OCI-M1 (cell line): ENCODE measurements around the gene OMG.
"Not testable (repeated sequence)": the region's sequence is repeated elsewhere in the genome, so short reads cannot be mapped to it uniquely, and the experiment has no call there.

ENCODE experiments used
- DNase-seq: peaks from one replicate; lab custom pipeline; 2025; lab: John Stamatoyannopoulos, UW

OMG gene

GRCh38 chr17:31262923-31263322 is 34.1 kb downstream of the OMG start:
- DNase-seq, result not testable (repeated sequence)

GRCh38 chr17:31261601-31262000 is 35.4 kb downstream of the OMG start:
- DNase-seq, result no peak

GRCh38 chr17:31260151-31260550 is 36.9 kb downstream of the OMG start:
- DNase-seq, result no peak

- no peak for DNase-seq
Measured at GRCh38 chr17:31256936-31257335, 40.1 kb downstream of the OMG start.

- DNase-seq, result no peak
Measured at GRCh38 chr17:31254654-31255053, 42.4 kb downstream of the OMG start.

GRCh38 chr17:31252741-31253140 is 44.3 kb downstream of the OMG start:
- no peak for DNase-seq

- DNase-seq, result no peak
Measured at GRCh38 chr17:31251970-31252328, 45.1 kb downstream of the OMG start.

GRCh38 chr17:31251105-31251969 is 45.7 kb downstream of the OMG start:
- DNase-seq, result no peak

- no peak for DNase-seq
Measured at GRCh38 chr17:31250229-31250628, 46.8 kb downstream of the OMG start.

GRCh38 chr17:31249835-31250141 is 47.3 kb downstream of the OMG start:
- DNase-seq, result no peak

- DNase-seq, result no peak
Measured at GRCh38 chr17:31248986-31249834, 47.8 kb downstream of the OMG start.
